NCI-H226 (cell line): Measurements from ENCODE around the gene AQP12B.
"Not testable (repeated sequence)": the region's sequence is repeated elsewhere in the genome, so short reads cannot be mapped to it uniquely, and the experiment has no call there.

Experiments
- DNase-seq: peaks from one replicate; pipeline ENCODE4 v3.0.0-alpha.2; 2015

The AQP12B gene

GRCh38 chr2:240680185-240680584 lies 2.5 kb downstream of the AQP12B start:
- not testable (repeated sequence) for DNase-seq

- not testable (repeated sequence) for DNase-seq
Observed at GRCh38 chr2:240678909-240679308, 3.8 kb downstream of the AQP12B start.

- not testable (repeated sequence) for DNase-seq
Observed at GRCh38 chr2:240678043-240678442, 4.6 kb downstream of the AQP12B start.

- DNase-seq, result not testable (repeated sequence)
Observed at GRCh38 chr2:240675345-240675744, 7.3 kb downstream of the AQP12B start.

- DNase-seq, result not testable (repeated sequence)
Observed at GRCh38 chr2:240674461-240675184, 8.1 kb downstream of the AQP12B start.

- DNase-seq, result no peak
Observed at GRCh38 chr2:240672701-240673190, 9.9 kb downstream of the AQP12B start.

- DNase-seq, result no peak
Observed at GRCh38 chr2:240672076-240672700, 10.5 kb downstream of the AQP12B start.

- no peak for DNase-seq
Observed at GRCh38 chr2:240670950-240671349, 11.7 kb downstream of the AQP12B start.

- no peak for DNase-seq
Observed at GRCh38 chr2:240670402-240670801, 12.3 kb downstream of the AQP12B start.

GRCh38 chr2:240664622-240665021 lies 18.1 kb downstream of the AQP12B start:
- DNase-seq, result no peak

GRCh38 chr2:240663546-240664190 lies 19.0 kb downstream of the AQP12B start:
- no peak for DNase-seq

GRCh38 chr2:240662681-240663080 lies 20.0 kb downstream of the AQP12B start:
- no peak for DNase-seq

- not testable (repeated sequence) for DNase-seq
Observed at GRCh38 chr2:240659883-240660282, 22.8 kb downstream of the AQP12B start.

- no peak for DNase-seq
Observed at GRCh38 chr2:240655931-240656886, 26.5 kb downstream of the AQP12B start.

GRCh38 chr2:240651185-240651584 lies 31.5 kb downstream of the AQP12B start:
- DNase-seq, result no peak

- DNase-seq, result no peak
Observed at GRCh38 chr2:240650254-240650965, 32.3 kb downstream of the AQP12B start.

GRCh38 chr2:240649331-240649730 lies 33.4 kb downstream of the AQP12B start:
- DNase-seq, result no peak

- DNase-seq, result no peak
Observed at GRCh38 chr2:240648650-240649275, 33.9 kb downstream of the AQP12B start.

- no peak for DNase-seq
Observed at GRCh38 chr2:240648155-240648649, 34.5 kb downstream of the AQP12B start.

- DNase-seq, result no peak
Observed at GRCh38 chr2:240647503-240648154, 35.1 kb downstream of the AQP12B start.
